Activated CD4-positive, alpha-beta T cell treated with anti-CD3 and anti-CD28 coated beads, Interleukin-2, amount 10 ng/mL, durations not matched to agents 7 days and 5 days (primary cell): ENCODE measurements around the gene SEZ6L. TPM values are rescaled to one million over a fixed set of nuclear protein-coding genes. Genes with fewer than 3 reads are reported as not detected.

Experiments used
- CTCF ChIA-PET: fragments of 350-600 bp; sonication (Branson Sonifier 250); formaldehyde crosslinking; loops from one replicate; lab custom pipeline; 2021; ENCODE audit warnings: antibody characterized with exemption; lab: Charles Lee
- POLR2A ChIA-PET: fragments of 350-600 bp; sonication (Branson Sonifier 250); formaldehyde crosslinking; loops from one replicate; lab custom pipeline; 2021; ENCODE audit warnings: antibody characterized with exemption; lab: Charles Lee
- DNase-seq: peaks from one replicate; pipeline ENCODE4 v3.0.0-alpha.2; 2020
- H3K27ac Mint-ChIP-seq: one replicate; pipeline ENCODE4 v1.8.0; 2021; ENCODE audit warnings: mild to moderate bottlenecking, moderate library complexity, mixed read lengths
- H3K27me3 Mint-ChIP-seq: one replicate; pipeline ENCODE4 v1.8.0; 2021; ENCODE audit warnings: mixed read lengths
- H3K36me3 Mint-ChIP-seq: one replicate; pipeline ENCODE4 v1.8.0; 2021; ENCODE audit warnings: low read depth, mixed read lengths
- H3K4me1 Mint-ChIP-seq: one replicate; pipeline ENCODE4 v1.8.0; 2021; ENCODE audit warnings: mixed read lengths
- H3K4me3 Mint-ChIP-seq: one replicate; pipeline ENCODE4 v1.8.0; 2021; ENCODE audit warnings: mild to moderate bottlenecking, moderate library complexity, mixed read lengths
- H3K9me3 Mint-ChIP-seq: one replicate; pipeline ENCODE4 v1.8.0; 2021; ENCODE audit warnings: mixed read lengths
- total RNA-seq, 2 experiments: library from RNA; stranded (reverse); gene quantifications; one replicate each; pipeline ENCODE4 v1.2.3, GENCODE V29; 2021

SEZ6L gene
- total RNA-seq, 2 experiments from 2014 or later: not detected

DNA sequence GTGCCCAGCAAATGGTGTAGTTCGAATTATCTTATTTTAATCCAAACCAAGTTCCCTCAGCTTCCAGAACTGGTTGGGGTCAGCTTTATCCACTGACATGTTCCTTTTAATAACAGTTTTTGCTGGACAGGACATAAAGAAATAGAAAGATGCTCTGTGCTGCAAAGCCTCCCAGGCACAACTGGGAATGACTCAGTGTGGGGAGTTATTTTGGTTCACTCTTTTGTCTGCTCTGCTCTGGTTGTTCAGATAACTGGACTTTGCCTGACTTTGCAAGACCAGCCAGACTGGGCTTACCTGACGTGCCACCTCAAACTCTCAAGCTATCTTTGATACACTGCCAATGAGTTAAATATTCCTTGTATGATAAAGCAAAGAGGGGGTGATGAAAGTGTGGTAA is 25.6 kb downstream of the SEZ6L start:
- no peaks in the 10 kb centered on the region for H3K36me3 Mint-ChIP-seq
- H3K4me3 Mint-ChIP-seq: no peak overlapping the region
- no peak for DNase-seq
- POLR2A ChIA-PET: no interaction called here
- no peaks in the 10 kb centered on the region for H3K9me3 Mint-ChIP-seq
- H3K27ac Mint-ChIP-seq: no peak overlapping the region
- CTCF ChIA-PET: no interaction called here
- no peaks in the 10 kb centered on the region for H3K4me1 Mint-ChIP-seq
- H3K27me3 Mint-ChIP-seq: no peaks in the 10 kb centered on the region

DNA sequence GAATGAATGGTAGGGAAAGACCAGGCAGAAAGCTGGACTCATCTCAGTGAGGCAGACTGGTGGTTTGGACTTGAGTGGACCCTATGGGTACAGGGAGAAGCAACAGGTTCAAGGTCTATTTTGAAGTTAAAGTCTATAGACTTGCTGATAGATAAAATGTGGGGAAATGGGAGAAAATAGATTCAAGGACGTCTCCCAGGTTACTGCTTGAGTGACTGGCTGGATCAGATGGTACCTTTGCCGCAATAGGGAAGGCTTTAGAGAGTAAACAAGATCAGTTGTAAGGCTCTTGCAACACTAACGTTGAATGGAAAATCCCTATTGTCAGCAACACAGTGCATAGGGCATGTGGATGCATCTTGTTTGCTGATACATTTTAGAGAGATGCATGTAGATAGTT is 27.4 kb downstream of the SEZ6L start:
- no peak overlapping the region for H3K4me3 Mint-ChIP-seq
- no peaks in the 10 kb centered on the region for H3K27me3 Mint-ChIP-seq
- no peak overlapping the region for H3K27ac Mint-ChIP-seq
- no peak for DNase-seq
- no peaks in the 10 kb centered on the region for H3K9me3 Mint-ChIP-seq
- H3K36me3 Mint-ChIP-seq: no peaks in the 10 kb centered on the region
- H3K4me1 Mint-ChIP-seq: no peaks in the 10 kb centered on the region
- CTCF ChIA-PET: no interaction called here
- POLR2A ChIA-PET: no interaction called here

DNA sequence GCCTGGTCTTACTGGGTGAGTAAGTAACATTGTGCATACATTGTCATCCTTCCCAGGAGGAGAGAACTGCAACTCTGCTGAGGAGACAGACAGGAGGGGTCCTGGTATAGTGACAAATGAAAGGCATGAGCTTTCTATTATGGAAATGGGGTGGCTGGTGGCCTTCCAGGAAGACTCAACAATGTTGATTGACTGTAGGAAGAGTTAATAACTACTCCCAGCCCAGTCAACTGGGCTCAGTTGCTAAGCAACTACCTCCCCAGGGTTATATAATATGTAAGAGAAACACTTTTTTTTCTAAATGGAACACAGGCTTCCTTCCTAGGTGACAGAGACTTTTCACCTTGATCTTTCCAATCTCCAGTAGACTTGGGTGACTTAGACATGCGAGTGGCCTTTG is 28.2 kb downstream of the SEZ6L start:
- ChIA-PET POLR2A (no interaction called here), CTCF (no interaction called here)
- no peak overlapping the region for H3K4me3 Mint-ChIP-seq
- no peaks in the 10 kb centered on the region for H3K36me3 Mint-ChIP-seq
- no peaks in the 10 kb centered on the region for H3K9me3 Mint-ChIP-seq
- no peak overlapping the region for H3K27ac Mint-ChIP-seq
- H3K4me1 Mint-ChIP-seq: no peaks in the 10 kb centered on the region
- no peaks in the 10 kb centered on the region for H3K27me3 Mint-ChIP-seq
- DNase-seq: no peak

DNA sequence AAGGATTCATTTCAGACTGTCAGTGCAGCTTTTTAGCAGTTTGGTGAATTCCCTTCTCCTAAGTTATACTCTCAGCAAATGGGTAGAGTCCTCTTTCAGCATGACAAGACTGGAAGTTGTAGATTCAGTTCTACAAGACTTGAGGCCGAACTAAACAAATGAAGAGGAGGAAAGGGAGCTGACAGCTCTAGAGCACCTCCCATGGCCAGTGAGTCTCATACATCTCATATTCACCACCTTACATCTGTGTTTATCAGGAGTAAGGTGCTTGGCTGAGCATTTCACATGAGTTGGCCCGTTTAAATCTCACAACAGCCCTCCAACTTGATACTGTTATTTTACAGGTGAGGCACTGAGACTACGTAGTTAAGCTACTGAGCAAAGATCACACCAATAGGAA is 30.4 kb downstream of the SEZ6L start:
- ChIA-PET POLR2A (no interaction called here), CTCF (no interaction called here)
- Mint-ChIP-seq H3K36me3 (no peaks in the 10 kb centered on the region), H3K4me1 (no peaks in the 10 kb centered on the region), H3K9me3 (no peaks in the 10 kb centered on the region), H3K27me3 (peaks cover 10% of the 10 kb centered on the region), H3K27ac (no peak overlapping the region), H3K4me3 (no peak overlapping the region)
- DNase-seq: no peak

DNA sequence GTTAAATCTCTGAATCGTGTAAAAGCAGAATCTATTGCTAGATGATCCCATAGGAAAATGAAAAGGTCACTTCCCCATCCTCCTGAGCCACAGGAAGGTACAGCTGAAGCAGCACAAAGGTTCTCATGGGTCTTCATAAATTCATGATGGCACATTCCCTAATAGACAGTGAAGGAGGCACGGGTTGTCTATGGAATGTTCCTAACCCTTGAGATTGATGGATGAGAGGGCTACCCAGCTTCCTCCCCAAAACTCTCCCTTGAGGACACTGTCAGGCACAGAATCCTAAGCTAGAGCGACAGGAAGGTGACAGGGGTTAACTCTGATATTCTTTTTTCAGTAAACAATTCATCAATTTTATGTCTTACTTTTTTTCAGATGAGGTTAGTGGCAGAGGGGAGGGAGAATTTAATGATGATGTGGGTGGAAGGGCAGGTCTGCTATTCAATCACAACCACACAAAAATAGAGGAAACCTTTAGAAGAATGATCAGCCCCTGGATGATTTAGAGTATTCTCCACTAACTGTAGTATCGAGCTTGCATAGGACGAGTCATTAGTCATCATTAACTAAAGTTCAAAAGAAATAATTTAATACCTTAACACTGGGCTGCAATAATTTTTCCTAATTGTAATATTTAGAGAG is 33.1 kb downstream of the SEZ6L start:
- Mint-ChIP-seq H3K9me3 (no peaks in the 10 kb centered on the region), H3K27ac (no peak overlapping the region), H3K27me3 (peaks cover 10% of the 10 kb centered on the region), H3K4me1 (no peaks in the 10 kb centered on the region), H3K36me3 (no peaks in the 10 kb centered on the region), H3K4me3 (no peak overlapping the region)
- ChIA-PET POLR2A (no interaction called here), CTCF (no interaction called here)
- no peak for DNase-seq

DNA sequence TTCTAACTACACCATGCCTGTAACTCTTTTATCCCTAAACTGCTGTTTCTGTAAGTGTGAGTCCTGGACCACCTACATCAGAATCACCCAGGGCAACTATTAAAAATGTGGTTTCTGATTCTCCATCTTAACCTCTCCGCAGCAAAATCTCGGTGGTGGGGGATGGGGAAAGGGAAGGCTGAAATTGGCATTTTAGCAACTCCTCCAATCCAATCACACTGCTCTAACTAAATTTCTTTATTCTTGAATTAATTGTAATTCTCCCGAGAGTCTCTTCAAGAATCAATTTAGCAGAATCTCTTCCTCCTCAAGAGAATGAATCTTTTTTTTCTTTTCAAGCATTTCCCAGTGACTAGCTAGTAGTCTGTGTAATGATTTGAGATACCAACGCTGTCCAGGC is 36.2 kb downstream of the SEZ6L start:
- POLR2A ChIA-PET: interaction anchor here (0.6 kb wide), 1 partner anchor 876 kb away, joined by 3 read pairs; no protein-coding TSS in a partner anchor
- Mint-ChIP-seq H3K9me3 (no peaks in the 10 kb centered on the region), H3K27ac (no peak overlapping the region), H3K4me1 (no peaks in the 10 kb centered on the region), H3K36me3 (no peaks in the 10 kb centered on the region), H3K4me3 (no peak overlapping the region), H3K27me3 (peaks cover 10% of the 10 kb centered on the region)
- DNase-seq: no peak
- CTCF ChIA-PET: no interaction called here

DNA sequence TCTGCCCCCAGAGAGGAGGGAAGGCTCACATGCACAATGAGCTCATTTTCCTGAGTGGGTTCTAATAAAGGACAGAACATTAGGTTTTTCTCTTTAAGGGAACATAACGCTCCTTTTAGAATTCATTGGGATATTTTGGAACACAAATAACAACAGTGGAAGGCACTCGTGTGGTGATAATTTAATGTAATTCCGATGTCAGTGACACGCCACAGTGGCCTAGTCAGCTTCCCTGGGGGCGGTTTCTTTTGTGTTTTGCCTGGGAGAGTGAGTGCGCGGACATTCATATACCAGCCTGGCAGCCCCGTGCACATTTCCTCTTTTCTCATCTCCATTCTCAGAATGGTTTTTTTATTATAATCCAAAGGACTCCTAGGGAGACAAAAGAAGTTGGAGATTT is 41.1 kb downstream of the SEZ6L start:
- no peak for DNase-seq
- Mint-ChIP-seq H3K4me1 (no peaks in the 10 kb centered on the region), H3K36me3 (no peaks in the 10 kb centered on the region), H3K4me3 (no peak overlapping the region), H3K9me3 (no peaks in the 10 kb centered on the region), H3K27ac (no peak overlapping the region), H3K27me3 (peaks cover 5% of the 10 kb centered on the region)
- ChIA-PET POLR2A (no interaction called here), CTCF (no interaction called here)

DNA sequence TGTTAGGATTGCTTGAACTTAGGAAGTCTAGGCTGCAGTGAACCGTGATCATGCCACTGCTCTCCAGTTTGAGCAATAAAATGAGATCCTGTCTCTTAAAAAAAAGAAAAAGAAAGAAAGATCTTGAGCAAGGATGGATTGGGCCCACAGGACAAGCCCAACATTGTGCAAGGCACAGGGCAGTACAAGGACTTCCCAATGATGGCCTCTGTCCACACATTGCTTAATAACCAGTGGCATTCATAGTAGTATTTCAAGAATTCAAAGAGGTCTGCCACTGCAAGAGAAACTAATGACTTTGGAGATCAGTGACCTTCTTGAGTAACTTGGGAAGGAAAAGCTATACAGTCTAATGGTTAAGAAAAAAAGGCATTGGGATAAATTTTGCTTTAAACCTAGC is 44.6 kb downstream of the SEZ6L start:
- Mint-ChIP-seq H3K27ac (no peak overlapping the region), H3K9me3 (no peaks in the 10 kb centered on the region), H3K36me3 (no peaks in the 10 kb centered on the region), H3K4me1 (no peaks in the 10 kb centered on the region), H3K27me3 (peaks cover 12% of the 10 kb centered on the region), H3K4me3 (no peak overlapping the region)
- ChIA-PET CTCF (no interaction called here), POLR2A (no interaction called here)
- DNase-seq: no peak

DNA sequence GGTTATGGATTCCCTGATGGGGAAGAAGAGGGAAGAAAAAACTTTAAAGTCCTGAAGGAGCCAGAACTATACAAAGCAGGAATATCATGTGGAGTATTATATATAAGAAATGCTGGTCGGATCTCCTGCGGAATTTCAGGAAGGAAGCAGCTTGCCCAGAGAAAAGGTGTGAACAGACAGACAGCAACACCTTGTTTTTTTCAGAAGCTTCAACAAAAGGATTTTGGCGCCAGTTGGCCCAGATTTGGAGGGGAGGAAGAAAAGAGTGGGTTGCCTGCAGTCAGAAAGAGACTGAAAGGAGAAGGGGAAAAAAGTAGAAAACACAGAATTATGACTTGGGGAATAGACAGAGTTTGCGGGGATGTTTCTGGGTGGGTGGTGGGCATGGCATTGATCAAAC is 45.2 kb downstream of the SEZ6L start:
- H3K27ac Mint-ChIP-seq: no peak overlapping the region
- H3K4me1 Mint-ChIP-seq: no peaks in the 10 kb centered on the region

DNA sequence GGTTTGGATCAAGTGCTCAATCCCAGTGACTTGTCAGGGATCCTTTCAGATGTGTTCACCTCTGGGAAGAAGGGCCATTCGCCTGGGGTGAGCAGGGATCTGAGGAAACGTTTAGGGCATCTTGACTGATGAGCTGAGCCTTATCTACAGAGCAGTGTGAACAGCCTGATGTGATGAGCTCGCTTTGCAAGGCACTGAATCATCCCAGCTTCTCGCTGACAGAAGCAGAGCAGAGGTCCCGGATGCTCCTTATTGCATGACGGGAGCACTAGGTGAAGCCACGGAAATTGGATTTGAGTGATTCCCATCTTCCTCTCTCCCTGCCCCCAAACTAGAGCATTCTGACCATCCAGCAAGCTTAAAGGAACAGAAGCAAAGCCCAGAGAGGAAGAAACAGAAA is 46.5 kb downstream of the SEZ6L start:
- DNase-seq: no peak
- Mint-ChIP-seq H3K4me1 (no peaks in the 10 kb centered on the region), H3K27ac (no peak overlapping the region), H3K36me3 (no peaks in the 10 kb centered on the region), H3K27me3 (peaks cover 12% of the 10 kb centered on the region), H3K4me3 (no peak overlapping the region), H3K9me3 (no peaks in the 10 kb centered on the region)
- ChIA-PET CTCF (interaction anchor here (0.5 kb wide), 1 partner anchor 64 kb away, joined by 6 read pairs; no protein-coding TSS in a partner anchor), POLR2A (no interaction called here)

More for the DNA sequence above, 45.2 kb downstream of the SEZ6L start:
- Mint-ChIP-seq H3K27me3 (peaks cover 12% of the 10 kb centered on the region), H3K9me3 (no peaks in the 10 kb centered on the region), H3K36me3 (no peaks in the 10 kb centered on the region), H3K4me3 (no peak overlapping the region)
- no peak for DNase-seq
- POLR2A ChIA-PET: no interaction called here
- CTCF ChIA-PET: no interaction called here

DNA sequence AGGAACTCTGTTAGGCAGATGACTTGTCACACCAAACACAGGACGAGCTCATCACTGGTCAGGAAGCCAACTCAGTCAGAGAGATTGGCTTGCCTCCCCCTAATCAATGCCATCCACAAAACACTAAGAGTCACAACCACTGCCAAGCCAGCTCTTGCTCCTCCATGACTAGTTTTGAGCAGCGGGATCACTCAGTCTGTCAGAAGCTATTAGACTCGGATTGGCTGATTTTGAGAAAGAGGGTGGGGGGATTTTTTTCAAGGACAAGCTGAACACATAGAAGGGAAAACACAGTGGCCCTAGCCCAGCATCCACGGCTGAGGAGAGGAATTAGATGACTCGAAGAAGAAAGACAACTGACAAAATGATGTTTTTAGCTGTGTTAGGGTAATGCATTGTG is 55.9 kb downstream of the SEZ6L start:
- Mint-ChIP-seq H3K27me3 (peaks cover 3% of the 10 kb centered on the region), H3K9me3 (no peaks in the 10 kb centered on the region), H3K27ac (no peak overlapping the region), H3K4me3 (no peak overlapping the region), H3K4me1 (no peaks in the 10 kb centered on the region), H3K36me3 (no peaks in the 10 kb centered on the region)
- ChIA-PET CTCF (interaction anchor here (0.8 kb wide), 1 partner anchor 11 kb away, joined by 3 read pairs; no protein-coding TSS in a partner anchor), POLR2A (no interaction called here)
- DNase-seq: no peak

DNA sequence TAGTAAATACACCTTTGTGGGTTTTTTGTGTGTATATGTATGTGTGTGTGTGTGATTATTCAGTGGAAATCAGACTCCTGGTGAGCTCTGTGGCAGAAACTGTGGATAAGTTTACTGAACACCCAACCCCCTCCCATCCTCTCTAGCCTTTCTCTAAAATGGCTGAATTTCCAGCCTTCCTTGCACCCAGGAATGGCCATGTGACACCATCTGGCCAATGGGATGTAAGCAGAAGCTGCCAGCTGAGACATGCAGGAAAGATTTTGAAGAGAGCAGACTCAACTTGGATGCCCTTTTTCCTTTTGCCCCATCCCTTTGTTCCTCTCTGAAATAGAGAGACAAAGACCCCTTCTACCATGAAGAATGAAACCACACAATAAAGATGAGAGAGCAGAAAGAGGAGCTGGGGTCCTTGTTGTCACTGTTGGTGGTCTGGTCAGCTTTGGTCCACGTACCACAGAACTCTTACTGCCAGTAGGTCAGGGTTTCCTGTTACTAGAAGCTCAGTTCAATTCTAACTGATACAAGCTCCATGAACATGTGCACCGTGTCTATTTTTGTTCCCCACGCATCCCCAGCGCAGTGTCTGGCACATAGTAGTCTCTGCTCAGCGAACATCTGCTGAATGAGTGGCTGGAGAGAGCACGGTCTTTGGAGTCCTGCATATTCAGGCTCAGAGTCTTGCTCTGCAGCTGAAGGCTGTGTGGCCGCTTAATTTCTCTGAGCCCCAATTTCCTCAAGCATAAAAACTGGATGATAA is 57.5 kb downstream of the SEZ6L start:
- ChIA-PET CTCF (no interaction called here), POLR2A (interaction anchor here (0.6 kb wide), 1 partner anchor 70 kb away, joined by 3 read pairs; no protein-coding TSS in a partner anchor)
- H3K27ac Mint-ChIP-seq: no peak overlapping the region
- no peak for DNase-seq
- H3K4me1 Mint-ChIP-seq: no peaks in the 10 kb centered on the region
- H3K27me3 Mint-ChIP-seq: peaks cover 3% of the 10 kb centered on the region
- H3K4me3 Mint-ChIP-seq: no peak overlapping the region
- H3K36me3 Mint-ChIP-seq: no peaks in the 10 kb centered on the region
- no peaks in the 10 kb centered on the region for H3K9me3 Mint-ChIP-seq

DNA sequence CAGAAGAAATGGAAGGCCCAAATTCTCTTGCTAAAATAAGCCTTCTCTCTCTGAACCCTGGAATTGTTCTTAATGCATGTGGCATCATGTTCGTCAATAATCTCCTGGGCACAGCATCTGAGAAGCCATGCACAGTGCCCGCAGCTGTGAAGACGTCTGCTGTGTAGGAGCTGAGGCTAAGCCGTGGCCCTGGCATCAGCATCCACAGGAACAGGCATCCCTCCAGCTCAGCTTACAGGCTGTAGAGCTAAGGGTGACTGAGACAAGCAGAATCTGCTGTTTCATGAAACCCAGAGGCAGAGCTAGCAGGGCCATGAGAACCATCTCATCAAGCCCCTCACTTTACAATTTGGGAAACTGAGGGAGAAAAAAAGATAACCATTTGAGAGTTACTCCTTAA is 60.6 kb downstream of the SEZ6L start:
- ChIA-PET CTCF (interaction anchor here (1.2 kb wide), 1 partner anchor 22 kb away, joined by 3 read pairs; no protein-coding TSS in a partner anchor), POLR2A (no interaction called here)
- Mint-ChIP-seq H3K27ac (no peak overlapping the region), H3K36me3 (no peaks in the 10 kb centered on the region), H3K4me1 (no peaks in the 10 kb centered on the region), H3K4me3 (no peak overlapping the region), H3K9me3 (no peaks in the 10 kb centered on the region), H3K27me3 (no peaks in the 10 kb centered on the region)
- no peak for DNase-seq
